Testis (tissue), 3 donors: ENCODE results near the gene AGBL4. TPM values are rescaled to one million over a fixed set of nuclear protein-coding genes. Genes with fewer than 3 reads are reported as not detected.

ENCODE experiments used
- DNase-seq: peaks from one replicate; pipeline ENCODE4 v3.0.0-alpha.2; 2019
- H3K27ac ChIP-seq, 2 donors: fragments of 200-600 bp; sonication (generic); one replicate each; pipeline ENCODE4 v1.5.1; 2019
- H3K27me3 ChIP-seq: fragments of 200-600 bp; sonication (generic); one replicate; pipeline ENCODE4 v1.5.1; 2019
- H3K36me3 ChIP-seq: fragments of 200-600 bp; sonication (generic); one replicate; pipeline ENCODE4 v1.5.1; 2017; ENCODE audit warnings: low read depth; ENCODE audit errors: missing control alignments
- H3K4me1 ChIP-seq: fragments of 200-600 bp; sonication (generic); one replicate; pipeline ENCODE4 v1.5.1; 2019
- H3K4me3 ChIP-seq, 2 donors: fragments of 200-600 bp; sonication (generic); one replicate each; pipeline ENCODE4 v1.5.1; 2017 to 2019
- H3K9me3 ChIP-seq: fragments of 200-600 bp; sonication (generic); one replicate; pipeline ENCODE4 v1.5.1; 2017
- POLR2A ChIP-seq: fragments of 450-650 bp; IDR thresholded peaks from one replicate; pipeline ENCODE4 v1.6.1; 2017; ENCODE audit warnings: antibody characterized with exemption, mild to moderate bottlenecking, moderate library complexity
- WGBS, 2 donors: methylation state at CpG; one replicate each; pipeline ENCODE4 v1.1.5; 2018; 5-methylcytosine and 5-hydroxymethylcytosine counted together
- intact Hi-C: fragments of 100-400 bp; cut with DNase I; formaldehyde crosslinking; loops from one replicate; pipeline ENCODE4 v1.15.1; 2023; ENCODE audit warnings: low total_unique reads
- polyA plus RNA-seq: library from polyadenylated mRNA; stranded (reverse); fragments of 350-450 nt; fragmentation: Illumina TruSeq; extraction: RNeasy Lipid Tissue Mini Kit (QIAGEN cat#74804); gene quantifications from one replicate; pipeline ENCODE4 v1.2.3, GENCODE V29; 2014; ENCODE audit warnings: low read depth, low replicate concordance; ENCODE audit not compliant: insufficient read depth
- total RNA-seq, 2 donors: library from RNA; depleted of rRNA; stranded (reverse); fragments of >200 nt; gene quantifications; one replicate each; pipeline ENCODE4 v1.2.3, GENCODE V29; 2016
- TF ChIP-seq, protein P1 (sequence below), 3 experiments: fragments of 450-650 bp in 2 of 3; fragments of 200-600 bp in 1 of 3; sonication (generic) in 1 of 3; IDR thresholded peaks; one replicate each; pipeline ENCODE4 v1.5.1; 2016 to 2019; ENCODE audit warnings: antibody characterized with exemption in 3 of 3, mild to moderate bottlenecking in 2 of 3, moderate library complexity in 1 of 3

AGBL4 gene
- total and polyA plus RNA-seq, 3 donors from 2014 or later, result 3.3 to 6.9 (median 5.8) TPM

GRCh38 chr1:49346767-49347349, 676.9 kb downstream of the AGBL4 start:
- Histone ChIP-seq H3K27ac (no peak overlapping the region), H3K4me3 (no peak overlapping the region), H3K27me3 (no peaks in the 10 kb centered on the region), H3K36me3 (no peaks in the 10 kb centered on the region), H3K4me1 (no peaks in the 10 kb centered on the region), H3K9me3 (no peaks in the 10 kb centered on the region)
- intact Hi-C loops, result no loop called here
- DNase-seq, result no peak
- TF ChIP-seq POLR2A, result no peak
- TF ChIP-seq, protein P1, sequence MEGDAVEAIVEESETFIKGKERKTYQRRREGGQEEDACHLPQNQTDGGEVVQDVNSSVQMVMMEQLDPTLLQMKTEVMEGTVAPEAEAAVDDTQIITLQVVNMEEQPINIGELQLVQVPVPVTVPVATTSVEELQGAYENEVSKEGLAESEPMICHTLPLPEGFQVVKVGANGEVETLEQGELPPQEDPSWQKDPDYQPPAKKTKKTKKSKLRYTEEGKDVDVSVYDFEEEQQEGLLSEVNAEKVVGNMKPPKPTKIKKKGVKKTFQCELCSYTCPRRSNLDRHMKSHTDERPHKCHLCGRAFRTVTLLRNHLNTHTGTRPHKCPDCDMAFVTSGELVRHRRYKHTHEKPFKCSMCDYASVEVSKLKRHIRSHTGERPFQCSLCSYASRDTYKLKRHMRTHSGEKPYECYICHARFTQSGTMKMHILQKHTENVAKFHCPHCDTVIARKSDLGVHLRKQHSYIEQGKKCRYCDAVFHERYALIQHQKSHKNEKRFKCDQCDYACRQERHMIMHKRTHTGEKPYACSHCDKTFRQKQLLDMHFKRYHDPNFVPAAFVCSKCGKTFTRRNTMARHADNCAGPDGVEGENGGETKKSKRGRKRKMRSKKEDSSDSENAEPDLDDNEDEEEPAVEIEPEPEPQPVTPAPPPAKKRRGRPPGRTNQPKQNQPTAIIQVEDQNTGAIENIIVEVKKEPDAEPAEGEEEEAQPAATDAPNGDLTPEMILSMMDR (IDR thresholded peaks at IDR 0.05), result no peak
- WGBS, 2 donors, result 75 to 79% methylated on average over 2 of the region's 2 CpGs

- no peaks in the 10 kb centered on the region for H3K36me3 ChIP-seq
- TF ChIP-seq POLR2A, result no peak
- TF ChIP-seq, protein P1 (IDR thresholded peaks at IDR 0.05), result no peak
- DNase-seq, result no peak
- intact Hi-C loops, result no loop called here
- H3K4me1 ChIP-seq, result no peaks in the 10 kb centered on the region
- no peaks in the 10 kb centered on the region for H3K9me3 ChIP-seq
- H3K27me3 ChIP-seq, result no peaks in the 10 kb centered on the region
- no peak overlapping the region for H3K4me3 ChIP-seq
- no peak overlapping the region for H3K27ac ChIP-seq
- WGBS, 2 donors, result 95 to 98% methylated on average over 2 of the region's 2 CpGs
Observed at GRCh38 chr1:49340576-49340975, 683.2 kb downstream of the AGBL4 start.

GRCh38 chr1:49339043-49339442, 684.7 kb downstream of the AGBL4 start:
- intact Hi-C loops, result no loop called here
- H3K27ac ChIP-seq, result no peak overlapping the region
- no peaks in the 10 kb centered on the region for H3K27me3 ChIP-seq
- no peak for DNase-seq
- H3K9me3 ChIP-seq, result no peaks in the 10 kb centered on the region
- no peak overlapping the region for H3K4me3 ChIP-seq
- H3K36me3 ChIP-seq, result no peaks in the 10 kb centered on the region
- no peaks in the 10 kb centered on the region for H3K4me1 ChIP-seq
- WGBS, 2 donors, result 82% methylated on average over 4 of the region's 4 CpGs
- no peak for TF ChIP-seq POLR2A
- TF ChIP-seq, protein P1 (IDR thresholded peaks at IDR 0.05), result no peak

- intact Hi-C loops, result no loop called here
- Histone ChIP-seq H3K27ac (no peak overlapping the region), H3K4me3 (no peak overlapping the region), H3K4me1 (no peaks in the 10 kb centered on the region), H3K36me3 (no peaks in the 10 kb centered on the region), H3K27me3 (no peaks in the 10 kb centered on the region), H3K9me3 (no peaks in the 10 kb centered on the region)
- 91 to 96% methylated on average over 1 of the region's 1 CpG for WGBS, 2 donors
- TF ChIP-seq POLR2A, result no peak
- TF ChIP-seq, protein P1 (IDR thresholded peaks at IDR 0.05), result no peak
- no peak for DNase-seq
Observed at GRCh38 chr1:49337251-49337650, 686.5 kb downstream of the AGBL4 start.

GRCh38 chr1:49333906-49334305, 689.8 kb downstream of the AGBL4 start:
- Histone ChIP-seq H3K9me3 (no peaks in the 10 kb centered on the region), H3K4me1 (no peaks in the 10 kb centered on the region), H3K4me3 (no peak overlapping the region), H3K36me3 (no peaks in the 10 kb centered on the region), H3K27me3 (no peaks in the 10 kb centered on the region), H3K27ac (no peak overlapping the region)
- DNase-seq, result no peak
- TF ChIP-seq POLR2A, result no peak
- TF ChIP-seq, protein P1 (IDR thresholded peaks at IDR 0.05), result no peak
- intact Hi-C loops, result no loop called here
- WGBS, 2 donors, result 57 to 63% methylated on average over 2 of the region's 2 CpGs
